Mucosa of stomach (tissue), 1 donor: ENCODE data around the gene GIMAP7.

Source experiments
- H3K27me3 ChIP-seq: one replicate; pipeline ENCODE4 v1.7.0; 2013; ENCODE audit warnings: mild to moderate bottlenecking, low read length; ENCODE audit not compliant: control insufficient read depth, insufficient read depth
- H3K36me3 ChIP-seq: one replicate; pipeline ENCODE4 v1.7.0; 2013; ENCODE audit warnings: low read length; ENCODE audit not compliant: control insufficient read depth, insufficient read depth
- H3K4me1 ChIP-seq: one replicate; pipeline ENCODE4 v1.7.0; 2013; ENCODE audit warnings: mild to moderate bottlenecking, low read length; ENCODE audit not compliant: control insufficient read depth, insufficient read depth
- H3K4me3 ChIP-seq: one replicate; pipeline ENCODE4 v1.7.0; 2013; ENCODE audit warnings: low read length
- H3K9ac ChIP-seq: one replicate; pipeline ENCODE4 v1.7.0; 2013; ENCODE audit warnings: mild to moderate bottlenecking, low read length, moderate library complexity
- H3K9me3 ChIP-seq: one replicate; pipeline ENCODE4 v1.7.0; 2013; ENCODE audit warnings: mild to moderate bottlenecking, low read length, moderate library complexity; ENCODE audit not compliant: control insufficient read depth
- donor health status: Pancreatic carcinoma.

Gene GIMAP7

DNA sequence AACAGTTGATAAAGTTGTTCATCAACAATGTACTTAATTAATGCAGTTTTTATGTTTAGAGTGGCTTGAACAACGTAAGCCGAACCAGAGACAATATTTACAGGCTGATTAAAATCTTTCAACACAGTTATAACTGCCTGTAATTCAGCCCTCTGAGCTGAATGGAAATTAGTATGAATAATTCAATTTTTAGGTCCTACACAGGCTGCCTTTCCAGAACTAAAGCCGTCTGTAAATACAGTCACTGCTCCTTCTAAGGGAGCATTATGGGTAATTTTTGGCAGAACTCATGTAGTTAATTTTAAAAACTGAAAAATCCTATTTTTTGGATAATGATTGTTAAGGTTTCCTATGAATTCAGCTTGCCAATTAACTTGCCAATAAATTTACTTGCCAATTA is 49.9 kb downstream of the GIMAP7 start:
- Histone ChIP-seq H3K9me3 (no peaks in the 10 kb centered on the region), H3K36me3 (no peaks in the 10 kb centered on the region), H3K27me3 (no peaks in the 10 kb centered on the region)

GRCh38 chr7:150565239-150565638 is 50.6 kb downstream of the GIMAP7 start:
- Histone ChIP-seq H3K9me3 (no peaks in the 10 kb centered on the region), H3K9ac (no peak overlapping the region), H3K27me3 (no peaks in the 10 kb centered on the region), H3K4me1 (no peaks in the 10 kb centered on the region), H3K36me3 (no peaks in the 10 kb centered on the region), H3K4me3 (no peak overlapping the region)

More for the DNA sequence above, 49.9 kb downstream of the GIMAP7 start:
- H3K4me1 ChIP-seq: no peaks in the 10 kb centered on the region
- no peak overlapping the region for H3K4me3 ChIP-seq
- H3K9ac ChIP-seq: no peak overlapping the region

DNA sequence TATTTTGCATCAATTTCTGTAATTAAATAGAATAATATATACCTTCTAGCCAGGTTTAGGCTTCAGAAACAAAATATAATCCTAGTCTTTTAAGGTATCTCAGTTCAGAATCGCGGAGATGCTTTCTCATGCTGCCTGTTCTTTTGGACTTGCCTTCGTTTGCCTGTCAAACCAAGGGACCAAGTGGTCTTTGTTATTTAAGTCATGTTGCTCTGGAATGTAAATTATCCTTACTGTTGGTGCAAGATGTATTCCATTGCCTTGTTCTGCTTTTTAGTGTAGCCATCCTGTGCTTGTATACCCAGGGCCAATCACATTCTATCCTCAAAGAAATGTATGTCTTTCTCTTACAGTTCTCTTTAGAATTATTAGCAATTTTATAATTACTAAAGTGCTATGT is 51.5 kb downstream of the GIMAP7 start:
- Histone ChIP-seq H3K36me3 (no peaks in the 10 kb centered on the region), H3K27me3 (no peaks in the 10 kb centered on the region), H3K4me3 (no peak overlapping the region), H3K9ac (no peak overlapping the region), H3K4me1 (no peaks in the 10 kb centered on the region), H3K9me3 (no peaks in the 10 kb centered on the region)

DNA sequence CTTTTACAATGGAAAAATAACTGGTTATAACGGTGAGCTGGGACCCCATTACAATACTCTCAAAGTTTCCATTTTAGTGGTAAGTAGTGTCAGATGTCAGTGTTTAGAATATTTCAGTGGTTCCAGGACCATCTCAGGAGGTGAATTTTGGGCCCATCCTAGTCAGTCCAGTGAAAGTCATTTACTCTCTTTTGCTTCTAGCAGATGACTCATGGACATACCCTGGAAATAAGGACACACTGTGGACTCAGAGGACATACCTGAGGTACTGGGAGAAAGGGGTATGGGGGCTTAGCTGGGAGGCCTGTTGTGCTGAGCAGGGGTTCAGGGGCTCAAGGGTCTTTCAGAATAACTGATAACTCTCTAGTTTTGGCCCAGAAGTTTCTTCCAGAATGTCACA is 51.9 kb downstream of the GIMAP7 start:
- no peaks in the 10 kb centered on the region for H3K36me3 ChIP-seq
- H3K4me3 ChIP-seq: no peak overlapping the region
- H3K9me3 ChIP-seq: no peaks in the 10 kb centered on the region
- H3K4me1 ChIP-seq: no peaks in the 10 kb centered on the region
- H3K9ac ChIP-seq: no peak overlapping the region
- no peaks in the 10 kb centered on the region for H3K27me3 ChIP-seq

GRCh38 chr7:150567169-150567568 is 52.5 kb downstream of the GIMAP7 start, which contains the start of gene GIMAP4:
Gene GIMAP4 (plus strand): TSS chr7:150567390. CDS start chr7:150569902, 2,512 bp downstream.
- no peaks in the 10 kb centered on the region for H3K4me1 ChIP-seq

GRCh38 chr7:150567871-150568301 is 53.2 kb downstream of the GIMAP7 start:
- H3K36me3 ChIP-seq: no peaks in the 10 kb centered on the region
- H3K27me3 ChIP-seq: no peaks in the 10 kb centered on the region
- H3K4me3 ChIP-seq: no peak overlapping the region
- H3K9ac ChIP-seq: peak overlapping the region; percentile 32
- H3K4me1 ChIP-seq: no peaks in the 10 kb centered on the region
- H3K9me3 ChIP-seq: no peaks in the 10 kb centered on the region

More at GRCh38 chr7:150567169-150567568, 52.5 kb downstream of the GIMAP7 start, which contains the start of gene GIMAP4:
- H3K4me3 ChIP-seq: no peak within 1 kb of the TSS
- no peaks in the 10 kb centered on the region for H3K36me3 ChIP-seq
- H3K9me3 ChIP-seq: no peaks in the 10 kb centered on the region
- H3K27me3 ChIP-seq: no peaks in the 10 kb centered on the region
- H3K9ac ChIP-seq: peak within 1 kb of the TSS; percentile 32

GRCh38 chr7:150568714-150569113 is 54.0 kb downstream of the GIMAP7 start:
- H3K4me1 ChIP-seq: no peaks in the 10 kb centered on the region
- no peaks in the 10 kb centered on the region for H3K9me3 ChIP-seq
- H3K4me3 ChIP-seq: no peak overlapping the region
- H3K36me3 ChIP-seq: no peaks in the 10 kb centered on the region
- no peaks in the 10 kb centered on the region for H3K27me3 ChIP-seq
- H3K9ac ChIP-seq: peak overlapping the region; percentile 17

GRCh38 chr7:150569245-150569955 is 54.7 kb downstream of the GIMAP7 start:
- H3K27me3 ChIP-seq: no peaks in the 10 kb centered on the region
- H3K9me3 ChIP-seq: no peaks in the 10 kb centered on the region
- no peaks in the 10 kb centered on the region for H3K4me1 ChIP-seq
- no peaks in the 10 kb centered on the region for H3K36me3 ChIP-seq
- peak overlapping the region; percentile 17 for H3K9ac ChIP-seq
- no peak overlapping the region for H3K4me3 ChIP-seq
